Smooth muscle cell (in vitro differentiated cells): Measurements from ENCODE around the gene DPYSL4. TPM values are rescaled to one million over a fixed set of nuclear protein-coding genes. Genes with fewer than 3 reads are reported as not detected.

Experiments used
- DNase-seq: peaks from one replicate; lab custom pipeline; 2025; ENCODE audit not compliant: unreplicated experiment; lab: John Stamatoyannopoulos, UW
- H2AFZ ChIP-seq: fragments of 200-600 bp; sonication (generic); 2 replicates; pipeline ENCODE4 v1.6.0; 2016; ENCODE audit warnings: antibody characterized with exemption, low read depth, mild to moderate bottlenecking
- H3F3A ChIP-seq: fragments of 200-600 bp; sonication (generic); 2 replicates; pipeline ENCODE4 v1.6.0; 2017; ENCODE audit warnings: antibody characterized with exemption, low read depth
- H3K27ac ChIP-seq: fragments of 200-600 bp; sonication (generic); 2 replicates; pipeline ENCODE4 v1.5.1; 2016; ENCODE audit warnings: low read depth, mild to moderate bottlenecking
- H3K27me3 ChIP-seq: fragments of 200-600 bp; sonication (generic); 2 replicates; pipeline ENCODE4 v1.6.1; 2016; ENCODE audit warnings: low read depth, mild to moderate bottlenecking
- H3K36me3 ChIP-seq: fragments of 200-600 bp; sonication (generic); 2 replicates; pipeline ENCODE4 v1.5.1; 2016; ENCODE audit warnings: low read depth
- H3K4me1 ChIP-seq: fragments of 200-600 bp; sonication (generic); 2 replicates; pipeline ENCODE4 v1.5.1; 2016; ENCODE audit warnings: low read depth
- H3K4me2 ChIP-seq: fragments of 200-600 bp; sonication (generic); 2 replicates; pipeline ENCODE4 v1.6.0; 2016; ENCODE audit warnings: mild to moderate bottlenecking
- H3K4me3 ChIP-seq: fragments of 200-600 bp; sonication (generic); 2 replicates; pipeline ENCODE4 v1.5.1; 2016; ENCODE audit warnings: mild to moderate bottlenecking
- H3K79me2 ChIP-seq: fragments of 200-600 bp; sonication (generic); 2 replicates; pipeline ENCODE4 v1.6.0; 2016; ENCODE audit warnings: low read depth, mild to moderate bottlenecking
- H3K9ac ChIP-seq: fragments of 200-600 bp; sonication (generic); 2 replicates; pipeline ENCODE4 v1.6.0; 2016; ENCODE audit warnings: low read depth
- H3K9me3 ChIP-seq: fragments of 200-600 bp; sonication (generic); replicated peaks from 2 replicates; pipeline ENCODE4 v1.5.1; 2016; ENCODE audit warnings: low read depth
- H4K20me1 ChIP-seq: fragments of 200-600 bp; sonication (generic); 2 replicates; pipeline ENCODE4 v1.6.0; 2016; ENCODE audit warnings: low read depth
- CTCF ChIP-seq: fragments of 200-600 bp; sonication (generic); IDR thresholded peaks from 2 replicates; pipeline ENCODE4 v1.5.1; 2017; ENCODE audit warnings: borderline replicate concordance, mild to moderate bottlenecking, antibody characterized with exemption; ENCODE audit not compliant: insufficient read depth, poor library complexity, severe bottlenecking
- WGBS: methylation state at CpG from one replicate; pipeline ENCODE4 v1.1.7; 2016; ENCODE audit warnings: low lambda C conversion rate; 5-methylcytosine and 5-hydroxymethylcytosine counted together
- polyA plus RNA-seq: library from polyadenylated mRNA; unstranded; fragments of >200 nt; fragmentation: Nextera tagmentation; extraction: Ambion mirVana; gene quantifications from 2 replicates; pipeline ENCODE4 v1.2.1, GENCODE V29; 2016
- total RNA-seq: library from RNA; depleted of rRNA; stranded (reverse); fragments of >200 nt; gene quantifications from 2 replicates; pipeline ENCODE4 v1.2.3, GENCODE V29; 2014

DPYSL4 gene
- total and polyA plus RNA-seq, 2 experiments from 2014 or later: 6.0 to 7.4 TPM

- Histone ChIP-seq H2AFZ (no peak overlapping the region), H3K36me3 (no peaks in the 10 kb centered on the region), H3K79me2 (no peaks in the 10 kb centered on the region), H3F3A (no peaks in the 10 kb centered on the region), H3K9me3 (no peaks in the 10 kb centered on the region), H3K4me3 (no peak overlapping the region), H4K20me1 (peaks cover 52% of the 10 kb centered on the region), H3K27ac (no peak overlapping the region), H3K4me1 (peaks cover 1% of the 10 kb centered on the region), H3K9ac (no peak overlapping the region), H3K27me3 (peaks cover 12% of the 10 kb centered on the region), H3K4me2 (no peak overlapping the region)
- 86% methylated on average over 18 of the region's 18 CpGs for WGBS
- no peak for DNase-seq
- TF ChIP-seq CTCF: no peak
Observed at GRCh38 chr10:132192991-132193665, 6.4 kb downstream of the DPYSL4 start.

GRCh38 chr10:132193907-132194552 lies 7.3 kb downstream of the DPYSL4 start:
- H3K79me2 ChIP-seq: no peaks in the 10 kb centered on the region
- no peak overlapping the region for H3K4me3 ChIP-seq
- no peaks in the 10 kb centered on the region for H3K9me3 ChIP-seq
- 87% methylated on average over 21 of the region's 21 CpGs for WGBS
- peaks cover 3% of the 10 kb centered on the region for H3K27me3 ChIP-seq
- TF ChIP-seq CTCF: no peak
- H3K36me3 ChIP-seq: no peaks in the 10 kb centered on the region
- peaks cover 43% of the 10 kb centered on the region for H4K20me1 ChIP-seq
- H3K4me2 ChIP-seq: no peak overlapping the region
- H3F3A ChIP-seq: no peaks in the 10 kb centered on the region
- no peaks in the 10 kb centered on the region for H3K4me1 ChIP-seq
- H3K9ac ChIP-seq: no peak overlapping the region
- DNase-seq: no peak
- H2AFZ ChIP-seq: no peak overlapping the region
- no peak overlapping the region for H3K27ac ChIP-seq

- Histone ChIP-seq H3F3A (no peaks in the 10 kb centered on the region), H3K4me2 (no peak overlapping the region), H3K36me3 (no peaks in the 10 kb centered on the region), H3K27me3 (no peaks in the 10 kb centered on the region), H3K9me3 (no peaks in the 10 kb centered on the region), H3K79me2 (no peaks in the 10 kb centered on the region), H2AFZ (no peak overlapping the region), H3K4me3 (no peak overlapping the region), H3K4me1 (no peaks in the 10 kb centered on the region), H4K20me1 (peaks cover 36% of the 10 kb centered on the region), H3K9ac (no peak overlapping the region), H3K27ac (no peak overlapping the region)
- DNase-seq: no peak
- 98% methylated on average over 15 of the region's 15 CpGs for WGBS
- no peak for TF ChIP-seq CTCF
Observed at GRCh38 chr10:132194726-132195125, 8.0 kb downstream of the DPYSL4 start.
